Activated naive CD4-positive, alpha-beta T cell treated with anti-CD3 and anti-CD28 coated beads, Interleukin-2, amount 50 U/mL, for 72 hours (primary cell): ENCODE measurements around the gene SOCS3. TPM values are rescaled to one million over a fixed set of nuclear protein-coding genes. Genes with fewer than 3 reads are reported as not detected.

Experiments used
- ATAC-seq, 2 donors: fragments of 150-1000 bp; cut with Tn5 transposase; 2 replicates each; pipeline ENCODE4 v1.10.0; 2021; ENCODE audit warnings: mild to moderate bottlenecking in 2 of 2, moderate library complexity in 2 of 2
- DNase-seq, 2 donors: peaks; one replicate each; pipeline ENCODE4 v3.0.0; 2021 to 2022; ENCODE audit warnings: low spot score in 2 of 2
- H3K27ac Mint-ChIP-seq, 2 donors: one replicate each; pipeline ENCODE4 v1.8.0; 2022; ENCODE audit warnings: mild to moderate bottlenecking in 2 of 2, mixed read lengths in 2 of 2
- H3K36me3 Mint-ChIP-seq, 2 donors: one replicate each; pipeline ENCODE4 v1.8.0; 2022; ENCODE audit warnings: mixed read lengths in 2 of 2
- H3K9me3 Mint-ChIP-seq, 2 donors: one replicate each; pipeline ENCODE4 v1.8.0; 2022; ENCODE audit warnings: mixed read lengths in 2 of 2
- total RNA-seq, 2 donors: library from RNA; stranded (reverse); gene quantifications; one replicate each; pipeline ENCODE4 v1.2.3, GENCODE V29; 2022

SOCS3 gene
- total RNA-seq, 2 donors from 2014 or later, result 179 to 182 TPM

DNA sequence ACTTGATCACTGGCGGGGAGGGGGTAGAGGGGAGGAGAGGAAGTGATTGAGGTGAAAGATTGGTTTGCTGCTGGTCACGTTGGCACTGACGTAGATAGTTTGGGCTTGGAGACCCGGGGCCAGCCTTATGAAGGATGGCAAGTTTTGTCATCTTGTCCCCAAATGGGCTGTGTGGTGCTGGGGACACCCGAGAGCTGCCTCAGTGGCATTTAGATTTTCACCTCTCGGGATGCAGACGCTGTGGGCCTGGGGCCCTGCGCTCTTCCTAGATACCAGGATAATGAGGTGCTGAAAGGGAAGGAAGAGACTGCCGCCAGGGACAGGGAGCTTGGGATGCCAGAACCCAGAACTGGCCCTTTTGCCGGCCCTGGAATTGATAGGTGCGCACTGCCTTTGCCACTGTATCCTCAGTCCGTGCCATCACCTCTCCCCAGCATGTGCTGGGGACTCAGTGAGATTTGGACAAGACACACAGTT, 1.4 kb upstream of the SOCS3 start:
- Mint-ChIP-seq H3K27ac (peak overlapping the region; percentile 86 to 92), H3K9me3 (no peaks in the 10 kb centered on the region), H3K36me3 (peaks cover 24 to 26% of the 10 kb centered on the region in 2 donors)
- DNase-seq (no peak), ATAC-seq (no peak)

DNA sequence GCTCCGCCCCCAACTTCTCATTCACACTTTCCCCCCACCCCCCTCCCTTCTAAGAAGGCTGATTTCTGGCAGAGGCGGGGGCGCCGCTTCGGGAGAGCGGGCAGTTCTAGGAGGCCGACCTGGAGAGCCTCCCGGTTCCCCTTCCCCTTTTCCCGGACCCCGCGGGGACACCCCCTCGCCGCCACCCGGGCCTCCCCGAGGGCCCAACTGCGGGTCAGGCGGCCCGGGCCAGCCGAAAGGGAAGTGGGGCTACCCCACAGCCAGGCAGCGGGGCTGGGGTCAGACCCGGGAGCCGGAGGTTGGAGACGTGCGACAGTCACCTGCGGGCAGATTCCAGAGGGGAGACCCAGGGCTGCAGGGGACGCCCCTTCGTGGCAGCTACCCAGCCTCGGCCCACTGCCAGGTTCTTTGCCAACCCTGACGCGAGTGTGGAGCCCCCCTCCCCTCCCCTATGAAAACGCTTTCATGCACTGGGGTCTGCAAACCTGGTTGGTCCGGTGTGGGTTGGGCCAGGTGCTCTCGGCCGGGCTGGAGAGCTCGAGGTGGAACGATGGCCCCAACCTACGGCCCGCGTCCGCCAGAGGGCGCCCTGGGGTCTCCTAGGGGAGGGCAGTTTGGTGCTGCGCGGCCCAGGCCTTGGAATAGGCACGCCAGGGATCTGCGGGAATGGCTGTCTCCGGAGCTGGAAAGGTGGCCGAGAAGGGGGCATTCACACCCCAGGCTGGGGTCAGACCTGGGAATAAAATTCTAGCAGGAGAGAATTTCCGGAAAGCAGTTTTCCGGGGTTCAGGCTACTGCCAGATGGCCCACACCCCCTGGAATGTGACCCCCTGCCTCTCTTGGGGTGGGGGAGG, 721 bp upstream of the SOCS3 start:
- H3K9me3 Mint-ChIP-seq, result no peaks in the 10 kb centered on the region
- ATAC-seq, result peak; percentile 39 to 58
- peak overlapping the region; percentile 86 to 92 for H3K27ac Mint-ChIP-seq
- H3K36me3 Mint-ChIP-seq, result peaks cover 30 to 32% of the 10 kb centered on the region in 2 donors
- DNase-seq, result peak; percentile 98 to 99

DNA sequence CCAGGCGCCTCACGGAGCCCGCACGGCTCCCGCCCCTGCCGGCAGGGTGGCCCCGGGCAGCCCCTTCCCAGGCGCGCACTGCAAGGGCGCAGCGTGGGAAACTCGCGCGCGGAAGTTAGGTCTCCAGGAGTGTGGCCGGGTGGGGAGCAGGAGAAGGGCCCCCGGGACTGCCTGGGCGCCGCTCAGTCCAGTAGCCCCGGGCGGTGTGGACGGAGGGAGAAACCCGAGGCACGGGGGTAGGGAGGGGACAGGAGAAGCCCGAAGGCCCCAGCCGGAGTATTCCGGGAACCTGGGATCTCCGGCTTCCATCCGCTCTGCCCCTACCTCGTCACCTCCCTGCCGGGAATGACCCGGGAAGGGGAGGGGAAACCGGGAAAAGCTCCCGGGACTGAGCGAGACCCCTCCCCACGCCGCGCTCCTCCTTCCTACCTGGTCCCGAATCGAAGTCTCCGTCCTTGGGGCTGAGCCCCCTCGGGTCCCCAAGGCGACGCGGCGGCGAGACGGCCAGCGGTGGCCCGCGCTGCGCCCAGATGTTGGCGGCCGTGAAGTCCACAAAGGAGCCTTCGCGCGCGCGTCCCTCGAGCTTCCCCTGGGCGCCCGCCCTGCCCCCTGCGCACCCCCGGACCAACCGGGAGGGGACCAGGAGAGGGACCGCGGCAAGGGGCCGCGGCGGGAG, 418 bp downstream of the SOCS3 start:
- Mint-ChIP-seq H3K9me3 (no peaks in the 10 kb centered on the region), H3K27ac (peak overlapping the region; percentile 91 to 99), H3K36me3 (peaks cover 35 to 37% of the 10 kb centered on the region in 2 donors)
- DNase-seq (peak in 1 of 2 donors; percentile 46), ATAC-seq (no peak)

DNA sequence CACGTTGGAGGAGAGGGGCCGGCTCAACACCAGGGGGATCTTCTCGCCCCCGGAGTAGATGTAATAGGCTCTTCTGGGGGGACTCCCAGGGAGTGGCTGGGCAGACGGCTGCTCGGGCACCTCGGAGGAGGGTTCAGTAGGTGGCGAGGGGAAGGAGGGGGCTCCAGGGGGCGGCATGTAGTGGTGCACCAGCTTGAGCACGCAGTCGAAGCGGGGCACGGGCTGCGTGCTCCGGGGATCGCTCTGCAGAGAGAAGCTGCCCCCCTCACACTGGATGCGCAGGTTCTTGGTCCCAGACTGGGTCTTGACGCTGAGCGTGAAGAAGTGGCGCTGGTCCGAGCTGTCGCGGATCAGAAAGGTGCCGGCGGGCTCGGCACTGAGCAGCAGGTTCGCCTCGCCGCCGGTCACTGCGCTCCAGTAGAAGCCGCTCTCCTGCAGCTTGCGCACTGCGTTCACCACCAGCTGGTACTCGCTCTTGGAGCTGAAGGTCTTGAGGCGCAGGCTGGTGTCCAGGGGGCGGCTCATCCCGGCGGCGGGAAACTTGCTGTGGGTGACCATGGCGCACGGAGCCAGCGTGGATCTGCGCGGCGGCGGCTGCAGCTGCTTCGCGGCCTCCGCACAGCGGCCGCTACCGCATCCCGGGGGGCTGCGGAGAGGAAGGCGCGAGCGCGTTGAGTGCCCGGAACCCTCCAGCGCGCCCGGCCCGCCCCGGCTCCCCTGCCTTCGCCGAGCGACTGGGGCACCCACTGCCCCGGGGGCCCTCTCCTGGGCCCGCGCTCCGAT, 1.1 kb downstream of the SOCS3 start:
- peaks cover 37 to 40% of the 10 kb centered on the region in 2 donors for H3K36me3 Mint-ChIP-seq
- DNase-seq (peak in 1 of 2 donors; percentile 68), ATAC-seq (no peak)
- H3K9me3 Mint-ChIP-seq, result no peaks in the 10 kb centered on the region
- peak overlapping the region; percentile 95 to 99 for H3K27ac Mint-ChIP-seq

DNA sequence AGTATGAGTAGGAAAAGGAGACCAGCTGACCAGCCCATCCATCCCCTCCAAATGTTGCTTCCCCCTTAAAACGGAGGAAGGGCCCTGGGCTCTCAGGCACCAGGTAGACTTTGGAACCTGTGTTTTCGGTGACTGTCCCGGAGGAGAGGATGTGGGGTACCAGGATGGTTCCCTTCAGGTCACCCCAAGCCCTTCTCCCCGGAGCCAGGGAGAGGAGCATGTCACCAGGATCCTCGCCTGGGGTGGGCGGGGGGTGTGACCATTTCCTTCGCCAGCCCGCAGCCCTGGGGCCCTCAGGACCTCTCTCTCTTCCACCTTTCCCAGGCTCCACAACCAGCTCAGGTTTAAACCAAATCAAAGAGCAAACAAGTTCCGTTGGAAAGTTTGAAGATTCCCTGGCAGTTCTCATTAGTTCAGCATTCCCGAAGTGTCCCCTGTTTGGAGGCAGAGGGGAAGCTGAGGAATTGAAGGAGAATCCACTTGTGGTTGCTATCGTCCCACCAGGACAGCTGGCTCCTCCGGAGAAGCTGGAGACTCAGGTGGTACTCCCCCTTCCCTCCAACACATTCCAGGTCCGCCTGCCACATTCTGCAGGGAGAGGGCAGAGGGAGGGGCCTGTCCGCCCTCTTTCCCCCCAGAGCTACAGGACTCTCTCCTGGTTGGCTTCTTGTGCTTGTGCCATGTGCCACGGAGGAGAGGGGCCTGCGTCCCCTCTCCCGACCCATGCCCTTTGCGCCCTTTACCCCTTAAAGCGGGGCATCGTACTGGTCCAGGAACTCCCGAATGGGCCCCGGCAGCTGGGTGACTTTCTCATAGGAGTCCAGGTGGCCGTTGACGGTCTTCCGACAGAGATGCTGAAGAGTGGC, 2.0 kb downstream of the SOCS3 start:
- Mint-ChIP-seq H3K9me3 (no peaks in the 10 kb centered on the region), H3K36me3 (peaks cover 37 to 41% of the 10 kb centered on the region in 2 donors), H3K27ac (peak overlapping the region; percentile 98 to 99)
- DNase-seq (no peak), ATAC-seq (no peak)

DNA sequence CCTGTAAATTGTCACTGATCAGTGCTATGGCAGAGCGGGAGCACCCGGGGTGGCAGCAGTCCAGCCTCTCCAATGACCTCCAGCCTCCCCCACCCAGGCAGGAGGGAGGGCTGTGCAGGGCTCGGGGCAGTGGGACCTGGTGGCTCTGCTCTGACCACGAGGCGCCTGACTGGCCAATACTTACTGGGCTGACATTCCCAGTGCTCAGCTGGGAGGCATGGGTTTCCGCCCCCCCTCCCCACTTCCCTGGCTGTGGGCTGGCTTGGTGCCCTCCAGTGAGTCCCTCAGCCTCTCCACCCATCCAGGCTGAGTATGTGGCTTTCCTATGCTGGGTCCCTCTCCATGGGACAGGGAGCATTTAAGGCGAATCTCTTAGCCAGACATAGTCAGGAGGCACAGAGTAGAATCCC, 2.7 kb downstream of the SOCS3 start:
- Mint-ChIP-seq H3K9me3 (no peaks in the 10 kb centered on the region), H3K36me3 (peaks cover 37 to 41% of the 10 kb centered on the region in 2 donors), H3K27ac (peak overlapping the region; percentile 98 to 99)
- DNase-seq (peak in 1 of 2 donors; percentile 64), ATAC-seq (no peak)

DNA sequence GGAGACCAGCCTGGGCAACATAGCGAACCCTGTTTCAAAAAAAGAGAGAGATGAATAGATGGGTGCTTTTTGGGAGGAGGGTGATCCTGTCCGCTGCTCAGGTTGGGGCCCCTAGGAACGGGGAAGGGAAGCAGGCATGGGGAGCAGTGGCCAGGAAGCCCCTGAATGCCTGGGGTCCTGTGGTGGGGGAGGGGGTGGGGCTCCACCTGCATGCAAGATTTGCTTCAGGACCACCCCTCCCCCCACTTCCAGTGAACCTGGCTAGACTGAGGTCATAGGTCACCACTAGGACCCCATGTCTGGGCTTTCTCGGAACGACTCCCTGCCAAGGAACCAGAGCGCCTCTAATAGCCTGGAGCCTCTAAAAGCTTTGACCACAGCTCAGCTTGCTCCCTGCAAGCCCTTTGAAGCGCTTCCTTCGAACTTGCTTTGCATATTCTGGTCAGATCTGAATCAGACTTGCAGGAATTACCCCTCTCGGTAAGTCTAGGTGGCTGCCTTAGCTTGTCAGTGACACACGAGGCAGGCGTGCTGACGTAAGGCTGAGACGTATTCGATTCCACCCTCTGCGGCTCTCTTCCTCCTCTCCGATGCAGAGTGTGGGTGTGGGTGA, 3.7 kb downstream of the SOCS3 start:
- H3K27ac Mint-ChIP-seq, result peak overlapping the region; percentile 98 to 99
- peaks cover 37 to 41% of the 10 kb centered on the region in 2 donors for H3K36me3 Mint-ChIP-seq
- no peaks in the 10 kb centered on the region for H3K9me3 Mint-ChIP-seq

DNA sequence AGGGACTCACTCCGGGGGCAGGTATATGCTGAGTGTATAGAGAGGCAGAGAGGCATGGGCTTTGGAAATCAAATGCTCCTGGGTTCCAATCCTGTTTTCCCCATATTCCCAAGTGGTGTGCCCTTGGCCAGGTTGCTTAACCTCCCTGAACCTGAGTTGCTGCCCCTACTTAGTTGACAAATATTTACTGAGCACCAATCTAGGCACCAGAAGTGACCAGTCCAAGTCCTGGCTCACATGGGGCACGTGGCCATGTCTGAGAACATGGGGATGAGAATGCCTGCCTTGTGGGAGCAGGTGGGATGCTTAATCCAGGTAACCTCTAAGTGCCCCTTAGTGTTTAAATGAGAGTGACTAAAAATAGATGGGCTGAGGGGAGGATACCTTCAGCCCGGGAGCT, 4.2 kb downstream of the SOCS3 start:
- H3K27ac Mint-ChIP-seq, result peak overlapping the region; percentile 98 to 99
- no peak for ATAC-seq
- DNase-seq, result no peak
- peaks cover 37 to 41% of the 10 kb centered on the region in 2 donors for H3K36me3 Mint-ChIP-seq
- H3K9me3 Mint-ChIP-seq, result no peaks in the 10 kb centered on the region

More for the DNA sequence above, 3.7 kb downstream of the SOCS3 start:
- ATAC-seq (peak; percentile 59 to 65), DNase-seq (peak; percentile 81 to 92)

DNA sequence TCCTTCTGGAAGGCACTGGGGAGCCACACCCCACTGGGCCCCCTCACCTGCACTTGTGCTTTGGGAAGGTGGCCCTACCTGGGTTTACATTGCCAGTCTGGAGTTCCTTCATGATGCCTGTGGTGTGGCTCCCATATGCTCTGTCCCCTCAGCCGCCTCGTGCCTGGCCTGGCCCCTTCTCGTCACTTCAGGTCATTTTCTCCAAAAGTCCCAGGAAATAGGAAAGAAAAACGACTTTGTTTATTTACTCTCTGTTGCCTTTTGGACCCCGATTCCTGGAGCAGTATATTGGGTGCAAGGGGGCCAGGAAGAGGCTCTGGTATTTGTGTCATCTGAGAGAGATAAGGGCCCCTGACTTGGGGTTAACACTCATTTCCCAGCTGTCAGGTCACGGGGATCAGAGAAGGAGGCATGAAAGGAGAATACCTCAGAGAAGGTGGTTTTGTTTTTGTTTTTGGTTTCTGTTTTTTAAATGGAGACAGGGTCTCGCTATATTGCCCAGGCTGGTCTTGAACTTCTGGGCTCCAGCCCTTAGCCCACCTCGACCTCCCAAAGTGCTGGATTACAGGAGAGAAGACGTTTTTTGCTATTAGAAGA, 4.7 kb downstream of the SOCS3 start:
- Mint-ChIP-seq H3K27ac (peak overlapping the region; percentile 98 to 99), H3K9me3 (no peaks in the 10 kb centered on the region), H3K36me3 (peaks cover 37 to 41% of the 10 kb centered on the region in 2 donors)
- peak in 1 of 2 donors; percentile 1 for ATAC-seq
- DNase-seq, result no peak

DNA sequence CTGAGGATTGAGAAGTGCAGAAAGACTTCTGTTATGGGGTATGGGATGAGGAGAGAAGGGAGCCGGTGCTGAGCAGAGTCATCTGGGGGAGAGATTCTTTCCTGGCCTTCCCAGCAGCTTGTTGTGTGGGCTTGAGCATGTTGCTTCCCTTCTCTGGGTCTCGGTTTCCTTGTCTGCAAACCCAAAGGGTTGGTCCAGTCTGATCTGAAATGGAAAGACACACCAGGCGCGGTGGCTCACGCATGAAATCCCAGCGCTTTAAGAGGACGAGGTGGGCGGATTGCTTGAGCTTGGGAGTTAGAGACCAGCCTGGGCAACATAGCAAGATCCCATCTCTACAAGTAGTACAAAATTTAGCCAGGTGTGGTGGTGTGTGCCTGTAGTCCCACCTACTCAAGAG, 6.0 kb downstream of the SOCS3 start:
- ATAC-seq, result no peak
- DNase-seq, result no peak
- Mint-ChIP-seq H3K9me3 (no peaks in the 10 kb centered on the region), H3K36me3 (peaks cover 37 to 41% of the 10 kb centered on the region in 2 donors), H3K27ac (peak overlapping the region; percentile 52 to 79)

DNA sequence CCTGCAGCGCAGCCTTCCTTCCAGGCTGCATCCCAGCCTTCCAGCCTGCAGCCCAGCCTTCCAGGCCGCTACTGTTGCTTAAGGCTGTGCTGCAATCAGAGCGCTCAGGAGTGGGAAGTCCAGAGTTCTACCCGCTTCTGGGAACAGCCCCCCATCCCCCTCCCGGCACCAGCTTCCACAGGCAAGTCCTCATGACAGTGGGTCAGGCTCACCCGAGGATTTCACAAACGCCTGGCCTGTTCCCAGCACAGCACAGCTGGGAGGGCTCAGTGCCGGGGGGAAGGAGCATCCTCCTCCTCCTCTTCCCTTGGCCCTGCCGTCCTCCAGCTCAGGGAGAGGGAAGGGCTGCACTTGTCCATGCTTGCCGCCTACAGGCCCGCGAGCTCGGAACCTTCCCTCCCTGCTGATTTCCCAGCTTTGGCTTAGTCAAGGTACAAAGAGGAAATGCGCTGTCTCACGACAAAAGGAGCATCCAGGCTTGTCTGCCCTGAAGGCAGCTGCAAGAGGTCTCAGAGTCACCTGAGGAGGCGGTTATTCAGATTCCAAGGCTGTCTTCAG, 8.3 kb downstream of the SOCS3 start:
- Mint-ChIP-seq H3K36me3 (peaks cover 14 to 18% of the 10 kb centered on the region in 2 donors), H3K27ac (peak overlapping the region in 1 of 2 donors; percentile 48), H3K9me3 (no peaks in the 10 kb centered on the region)
- ATAC-seq (no peak), DNase-seq (no peak)

DNA sequence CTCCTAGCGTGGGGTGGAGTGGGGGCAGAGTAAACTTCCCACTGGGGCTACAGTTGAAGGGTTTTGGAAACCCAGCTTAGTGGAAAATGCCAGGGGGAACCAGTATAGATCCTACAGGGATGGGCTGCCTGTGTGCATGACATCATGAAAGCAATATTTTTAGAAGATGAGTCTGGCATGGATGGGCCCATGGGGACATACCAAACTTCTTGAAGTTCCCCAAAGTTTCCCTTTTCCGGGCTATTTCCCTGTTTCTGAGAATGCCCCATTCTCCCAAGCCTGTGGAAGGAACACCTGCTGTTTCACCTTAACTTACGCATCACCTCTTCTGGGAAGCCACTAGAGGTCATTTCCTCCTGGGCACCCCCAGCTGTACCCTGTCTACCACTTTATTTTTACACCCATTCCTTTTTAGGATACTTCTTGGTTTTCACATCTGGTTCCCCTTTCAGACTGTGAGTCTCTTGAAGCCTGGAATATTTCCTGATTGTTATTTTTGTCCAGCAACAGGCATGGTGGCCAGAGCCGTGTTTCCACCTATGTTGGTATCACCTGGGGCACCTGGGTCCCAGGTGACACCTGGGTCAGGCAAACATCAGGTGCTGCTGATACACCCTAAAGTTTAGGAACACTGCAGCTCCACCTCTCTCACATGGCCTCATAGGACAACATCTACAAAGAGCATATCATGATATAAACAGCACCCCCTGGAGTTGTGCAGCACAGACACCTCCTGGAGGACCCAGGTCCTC, 9.8 kb downstream of the SOCS3 start:
- peak overlapping the region; percentile 59 for H3K27ac Mint-ChIP-seq
- ATAC-seq, result no peak
- H3K36me3 Mint-ChIP-seq, result peaks cover under 1 to 6% of the 10 kb centered on the region in 2 donors
- DNase-seq, result no peak
- no peaks in the 10 kb centered on the region for H3K9me3 Mint-ChIP-seq

DNA sequence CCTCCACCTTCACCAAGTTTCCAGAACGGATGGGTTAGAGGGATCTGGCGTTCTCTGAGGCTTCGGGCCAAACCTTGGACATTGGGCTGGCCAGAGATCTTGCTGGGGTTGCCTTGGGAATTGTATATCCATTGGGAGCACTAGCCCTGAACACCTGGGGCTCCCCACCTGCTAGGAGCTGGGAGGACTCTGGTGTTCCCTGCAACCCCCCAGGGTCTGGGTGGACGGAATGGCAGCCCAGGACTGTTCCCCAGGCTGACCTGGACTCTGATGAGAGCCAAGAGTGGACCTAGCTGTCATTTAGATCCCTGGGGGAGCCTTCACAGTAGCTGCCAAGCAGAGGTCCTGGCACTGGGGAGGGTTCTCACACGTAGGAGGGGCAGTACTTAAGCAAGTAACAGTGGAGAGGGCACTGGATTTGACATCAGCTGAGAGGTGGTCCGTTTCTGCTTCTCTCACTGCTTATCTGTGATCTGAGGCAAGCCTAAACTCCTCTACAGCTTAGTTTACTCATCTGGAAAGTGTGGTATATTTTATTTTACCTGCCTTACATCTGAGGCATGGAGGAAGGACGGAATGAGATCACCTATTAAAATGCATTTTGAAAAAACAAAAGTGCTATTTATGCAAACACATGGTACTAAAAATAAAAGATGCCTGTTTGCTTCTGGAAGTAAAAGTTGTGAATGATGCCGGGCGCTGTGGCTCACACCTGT, 11.7 kb downstream of the SOCS3 start:
- H3K9me3 Mint-ChIP-seq, result no peaks in the 10 kb centered on the region
- peak overlapping the region; percentile 52 for H3K27ac Mint-ChIP-seq
- DNase-seq, result no peak
- H3K36me3 Mint-ChIP-seq, result no peaks in the 10 kb centered on the region
- no peak for ATAC-seq

DNA sequence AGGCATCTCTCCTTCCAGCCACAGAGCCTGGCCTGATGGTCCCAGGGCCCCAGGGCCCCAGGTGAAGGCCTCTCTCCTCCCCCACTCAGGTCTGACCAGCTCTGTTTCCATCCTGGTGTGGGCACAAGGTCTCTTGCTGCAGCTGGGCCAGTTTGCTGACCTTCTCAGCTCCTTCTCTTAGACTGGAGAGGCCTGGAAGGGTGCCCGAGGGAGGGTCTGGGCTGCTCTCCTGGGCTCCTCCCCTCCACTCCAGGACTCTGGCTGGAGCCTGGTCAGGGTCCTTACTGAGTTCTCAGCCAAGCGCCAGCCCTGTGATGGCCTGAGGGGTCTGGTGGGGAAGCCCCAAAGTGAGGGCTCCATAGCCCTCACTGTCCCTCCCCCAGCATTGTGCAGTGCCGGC, 12.4 kb downstream of the SOCS3 start:
- H3K36me3 Mint-ChIP-seq, result no peaks in the 10 kb centered on the region
- H3K27ac Mint-ChIP-seq, result peak overlapping the region; percentile 29 to 52
- H3K9me3 Mint-ChIP-seq, result no peaks in the 10 kb centered on the region
- ATAC-seq (no peak), DNase-seq (no peak)
